RKO (cell line): ENCODE results near the gene NPLOC4.

Experiments used
- DNase-seq: peaks from one replicate; pipeline ENCODE4 v3.0.0-alpha.2; 2016; ENCODE audit warnings: low spot score

Gene NPLOC4

DNA sequence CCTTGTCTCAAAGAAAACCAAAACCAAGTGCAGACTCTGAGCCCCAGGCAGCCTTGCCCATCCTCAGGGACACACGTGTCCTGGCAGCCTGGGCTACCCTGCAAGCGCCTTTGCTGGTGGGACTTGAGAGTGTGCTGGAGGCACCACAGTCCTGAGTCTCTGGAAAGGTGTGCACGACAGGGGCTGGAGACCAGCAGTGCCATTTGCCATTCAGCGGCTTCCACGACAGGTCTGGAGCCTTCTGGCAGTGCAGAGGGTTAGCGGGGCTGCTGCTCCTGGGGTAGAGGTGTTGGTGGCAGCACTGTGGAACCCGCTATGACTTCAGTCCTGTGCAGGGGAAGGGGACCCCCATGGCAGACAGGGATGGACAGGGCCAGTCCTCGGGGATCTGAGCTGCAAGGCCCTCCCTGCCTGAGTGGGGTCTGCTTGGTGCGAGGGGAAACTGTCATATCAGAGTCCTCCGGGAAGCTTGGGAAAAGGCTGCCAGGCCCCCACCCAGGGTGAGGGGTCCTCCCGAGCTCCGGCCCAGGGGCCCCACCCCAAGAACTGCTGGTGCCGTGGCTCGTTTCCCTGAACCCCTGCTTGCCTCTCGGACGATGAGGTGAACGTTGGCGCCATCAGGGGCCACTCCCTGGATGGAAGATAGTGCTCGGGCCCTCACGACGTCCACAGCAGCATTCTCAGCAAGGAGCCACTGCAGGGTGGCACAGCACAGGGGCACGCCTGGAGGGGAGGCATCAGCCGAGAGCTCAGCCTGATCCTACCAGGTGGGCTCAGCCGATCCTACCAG is 91.6 kb downstream of the NPLOC4 start:
- DNase-seq = no peak

GRCh38 chr17:81544281-81544974 is 92.5 kb downstream of the NPLOC4 start:
- DNase-seq = no peak

- DNase-seq = no peak
Observed at GRCh38 chr17:81543756-81544155, 93.2 kb downstream of the NPLOC4 start.

DNA sequence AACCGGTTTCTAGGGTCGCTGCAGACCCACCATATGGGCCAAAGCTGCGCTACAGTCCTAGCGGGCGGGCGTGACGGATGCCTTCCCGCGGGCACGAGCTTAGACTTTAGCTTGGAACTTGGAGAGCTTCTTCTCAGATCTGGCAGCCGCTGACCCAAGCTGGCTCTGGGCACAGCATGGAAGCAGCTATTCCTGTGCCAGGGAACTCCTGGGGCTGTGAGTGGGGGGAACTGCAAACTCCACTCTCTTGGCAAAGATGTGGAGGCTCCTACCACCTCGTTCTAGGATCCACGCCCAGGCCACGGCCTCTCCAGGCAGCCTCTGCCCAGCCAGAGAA is 93.6 kb downstream of the NPLOC4 start:
- no peak for DNase-seq

DNA sequence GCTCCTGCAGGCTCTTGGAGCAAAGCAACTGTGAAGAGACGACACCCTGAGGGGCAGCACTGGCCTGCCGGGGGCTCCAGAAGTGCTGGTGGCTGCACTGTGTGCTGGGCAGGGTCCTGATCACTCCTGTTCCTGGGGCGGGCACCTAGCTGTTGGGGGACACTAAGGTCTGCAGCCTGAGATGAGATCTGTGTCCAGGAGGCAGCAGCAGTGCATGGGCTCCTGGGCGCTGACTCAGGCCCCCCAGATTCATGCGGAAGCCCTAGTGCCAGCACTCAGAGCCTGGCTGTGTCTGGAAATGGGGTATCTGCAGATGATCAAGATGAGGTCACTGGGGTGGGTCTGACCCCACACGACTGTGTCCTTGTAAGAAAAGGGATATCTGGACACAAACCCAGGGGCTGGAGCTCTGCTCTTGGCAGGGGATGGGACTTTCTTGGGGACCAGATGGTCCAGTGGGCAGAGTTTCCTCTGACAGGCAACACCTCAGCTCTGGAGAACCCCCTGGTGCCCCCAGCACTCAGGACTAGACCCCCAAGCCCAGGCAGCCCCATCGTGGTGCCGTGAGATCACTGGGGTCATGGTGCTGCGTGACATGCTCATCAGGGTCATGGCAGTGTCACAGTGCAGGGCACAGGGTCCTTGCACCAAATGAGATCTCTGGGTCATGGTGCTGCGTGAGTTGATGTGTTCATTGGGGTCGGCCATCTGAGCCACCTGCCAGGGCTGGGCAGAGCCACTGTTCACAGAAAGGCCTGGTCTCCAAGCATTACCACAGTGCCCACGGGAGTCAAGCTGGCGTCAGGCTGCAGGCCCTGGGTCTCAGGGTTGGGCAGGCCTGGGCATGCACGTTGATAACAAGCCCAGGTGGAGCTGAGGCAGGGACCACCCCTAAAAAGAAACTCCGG is 94.2 kb downstream of the NPLOC4 start:
- DNase-seq = no peak

DNA sequence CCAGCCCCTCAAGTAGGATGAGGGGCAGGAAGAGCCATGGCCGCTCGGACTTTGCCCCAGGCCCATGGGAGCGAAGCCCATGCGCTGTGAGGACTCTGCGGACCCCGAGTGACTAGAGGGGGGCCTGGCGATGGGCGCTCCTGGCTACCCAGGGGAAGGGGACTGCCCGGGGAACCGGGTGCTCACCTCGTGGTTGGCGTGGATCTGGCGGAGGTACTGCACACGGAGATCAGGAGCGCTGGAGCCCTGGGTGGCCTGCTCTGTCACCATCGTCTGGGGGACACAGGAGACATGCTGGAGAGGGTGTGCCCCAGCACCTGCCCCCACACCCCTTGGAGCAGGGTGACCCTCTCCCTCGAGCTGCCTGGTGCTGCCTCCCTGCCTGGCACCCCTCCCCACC is 95.8 kb downstream of the NPLOC4 start:
- no peak for DNase-seq

DNA sequence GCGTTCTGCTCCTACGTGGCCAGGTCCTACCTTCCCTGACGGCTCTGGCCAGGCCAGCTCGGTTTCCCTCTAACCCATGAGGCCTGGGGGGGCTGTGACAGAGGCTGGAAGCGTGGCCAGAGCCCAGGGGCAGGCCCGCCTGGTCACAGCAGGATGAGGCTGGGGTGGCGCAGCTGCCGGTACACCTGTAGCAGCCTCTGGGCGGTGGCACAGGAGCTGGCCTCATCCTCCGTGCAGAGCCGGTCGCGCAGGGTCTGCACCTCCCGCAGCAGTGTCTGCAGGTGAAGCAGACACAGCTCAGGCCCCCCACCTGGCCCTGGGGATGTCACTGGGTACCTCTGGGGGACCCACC is 96.3 kb downstream of the NPLOC4 start:
- DNase-seq = no peak

GRCh38 chr17:81539961-81540675 is 96.8 kb downstream of the NPLOC4 start:
- no peak for DNase-seq

DNA sequence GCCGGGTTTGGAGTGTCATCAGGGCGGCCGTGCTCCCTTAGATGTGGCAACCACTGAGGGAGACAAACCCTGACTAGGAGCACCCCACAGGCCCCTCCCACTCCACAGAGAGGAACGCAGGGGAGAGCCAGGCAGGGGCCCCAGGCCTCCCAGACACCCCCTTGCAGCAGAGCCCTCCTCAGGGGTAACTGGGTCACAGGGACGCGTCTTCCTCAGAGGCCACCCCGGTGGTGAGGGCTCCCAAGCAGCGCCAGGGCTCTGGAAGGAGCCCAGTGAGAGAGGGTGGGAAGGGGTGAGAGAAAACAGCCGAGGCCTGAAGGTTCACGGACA is 97.4 kb downstream of the NPLOC4 start:
- no peak for DNase-seq

DNA sequence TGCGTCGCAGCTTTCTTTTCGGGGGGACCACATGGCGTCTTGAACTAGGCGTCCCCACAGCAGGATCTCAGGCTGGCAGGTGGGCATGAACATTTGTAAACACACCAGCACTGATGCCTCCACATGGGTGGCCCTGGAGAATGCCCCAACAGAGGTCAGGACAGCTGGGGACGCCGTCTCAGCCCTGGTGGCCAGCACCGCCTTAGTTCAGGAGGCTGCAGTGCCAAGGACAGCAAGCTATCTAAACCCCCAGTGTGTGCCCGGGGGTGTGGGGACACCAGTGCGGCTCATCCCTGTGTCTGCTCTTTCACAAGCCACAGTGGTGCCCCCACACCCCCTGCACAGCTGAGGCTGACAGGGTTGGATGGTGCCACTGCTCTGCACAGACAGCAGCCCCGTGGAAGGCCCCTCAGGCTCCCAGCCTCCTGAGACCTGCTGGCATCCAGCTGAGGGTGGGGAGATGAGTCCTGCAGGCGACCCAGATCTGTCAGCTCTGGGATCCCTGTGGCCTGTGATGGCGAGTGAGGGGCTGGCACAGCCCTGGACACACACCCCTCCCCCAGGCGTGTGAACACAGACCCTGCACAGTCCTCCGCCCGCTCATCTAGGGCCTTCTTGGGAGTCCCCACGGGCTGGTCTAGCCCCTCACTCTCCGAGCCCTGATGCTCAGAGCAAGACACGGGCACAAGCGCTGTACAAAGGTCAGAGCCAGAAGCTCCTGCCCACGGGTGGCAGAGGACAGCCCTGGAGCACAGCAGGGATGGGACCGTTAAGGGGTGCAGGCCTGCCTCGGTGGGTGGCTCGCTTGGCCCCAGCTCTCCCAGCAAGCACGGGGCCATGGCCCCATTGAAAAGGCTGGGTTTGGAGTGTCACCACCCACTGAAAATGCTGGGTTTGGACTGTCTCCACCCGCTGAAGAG is 98.0 kb downstream of the NPLOC4 start:
- no peak for DNase-seq

DNA sequence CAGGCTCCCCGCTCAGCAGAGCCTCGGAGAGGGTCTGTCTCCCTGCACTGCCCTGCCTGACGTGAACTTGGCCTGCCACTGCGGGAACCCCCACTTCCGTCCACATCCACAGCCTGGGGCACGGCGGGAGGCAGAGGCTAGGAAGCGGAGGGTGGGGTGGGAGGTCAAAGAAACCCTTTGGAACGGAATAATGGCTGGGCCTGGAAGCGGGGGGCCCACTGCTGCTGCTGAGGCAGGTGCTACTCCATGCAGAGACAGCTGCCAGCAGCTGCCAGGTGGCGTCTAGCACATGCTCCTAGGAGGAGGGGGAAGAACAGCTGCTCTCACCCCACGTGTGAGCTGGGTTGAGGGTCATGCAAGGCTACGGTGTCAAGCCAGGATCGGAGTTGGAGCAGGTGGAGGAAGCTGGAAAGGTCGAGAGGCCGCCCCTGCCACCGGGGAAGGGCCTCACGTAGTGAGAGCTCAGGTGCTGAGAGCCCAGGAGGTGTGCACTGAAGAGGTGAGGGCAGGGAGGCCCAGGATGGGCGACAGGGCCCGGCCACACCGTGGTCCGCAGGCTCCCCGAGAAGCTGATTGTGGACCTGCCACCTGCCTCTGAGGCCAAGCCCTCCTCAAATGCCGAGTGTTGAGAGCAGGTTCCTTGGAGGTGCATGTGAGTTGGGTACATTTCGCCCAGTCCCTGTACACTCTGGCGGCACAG is 98.9 kb downstream of the NPLOC4 start:
- DNase-seq = no peak

DNA sequence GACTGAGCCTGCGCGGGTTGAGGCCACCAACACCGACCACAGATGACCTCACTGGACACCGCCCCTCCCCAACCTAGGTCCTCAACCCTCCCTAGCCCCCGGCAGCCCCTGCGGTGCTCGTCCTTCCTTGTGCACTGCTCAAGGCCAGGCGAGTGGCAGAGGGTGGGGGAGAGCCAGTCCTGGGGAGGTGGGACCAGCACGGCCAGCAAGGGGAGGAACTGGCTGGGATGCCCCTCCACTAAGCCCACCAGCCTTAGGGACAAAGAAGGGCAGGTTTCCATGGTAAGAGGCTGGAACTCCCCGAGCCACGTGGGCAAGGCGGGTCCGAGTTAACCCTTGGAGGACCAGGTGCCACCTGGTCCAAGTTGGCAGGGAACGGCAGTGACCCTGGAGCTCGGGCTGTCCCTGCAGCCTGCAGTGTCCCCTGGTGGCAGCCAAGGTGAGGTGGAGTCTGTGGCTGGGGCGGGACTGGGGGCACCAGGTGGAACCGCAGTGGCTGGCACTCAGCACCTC is 99.5 kb downstream of the NPLOC4 start:
- no peak for DNase-seq

DNA sequence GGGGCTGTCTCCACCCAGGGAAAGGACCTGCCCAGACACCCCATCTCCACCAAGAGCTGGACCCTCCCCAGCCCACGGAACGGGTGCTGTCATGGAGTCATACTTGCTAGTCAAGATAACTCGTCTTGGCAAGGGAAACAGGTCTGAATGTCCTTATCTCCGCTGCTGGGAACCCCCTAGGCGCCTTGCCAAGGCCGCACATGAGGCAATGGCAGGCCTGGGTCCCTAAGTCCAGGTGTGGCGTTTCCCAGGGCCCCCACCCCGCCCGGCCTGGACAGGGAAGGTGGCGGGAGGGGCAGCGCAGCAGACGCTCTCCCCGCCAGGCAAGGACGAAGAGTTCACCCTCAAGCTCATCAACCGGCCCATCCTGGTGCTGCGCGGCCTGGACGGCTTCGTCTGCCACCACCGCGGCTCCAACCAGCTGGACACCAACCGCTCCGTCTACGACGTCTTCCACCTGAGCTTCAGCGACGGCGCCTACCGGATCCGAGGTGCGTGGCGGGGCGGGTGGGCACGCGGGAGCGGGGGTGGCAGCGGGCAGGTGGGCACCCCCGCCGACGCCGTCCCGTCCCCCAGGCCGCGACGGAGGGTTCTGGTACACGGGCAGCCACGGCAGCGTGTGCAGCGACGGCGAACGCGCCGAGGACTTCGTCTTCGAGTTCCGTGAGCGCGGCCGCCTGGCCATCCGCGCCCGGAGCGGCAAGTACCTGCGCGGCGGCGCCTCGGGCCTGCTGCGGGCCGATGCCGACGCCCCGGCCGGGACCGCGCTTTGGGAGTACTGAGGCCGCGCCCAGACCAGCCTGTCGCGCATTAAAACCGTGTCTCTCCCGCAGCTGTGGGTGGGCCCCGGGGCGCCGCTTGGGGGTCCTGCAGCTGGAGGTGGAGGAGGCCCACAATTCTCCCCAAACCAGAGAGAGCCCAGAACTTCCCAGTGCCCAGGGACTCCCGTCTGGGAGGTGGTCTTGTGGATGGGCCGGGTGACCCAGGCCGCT is 100.3 kb downstream of the NPLOC4 start:
- no peak for DNase-seq

DNA sequence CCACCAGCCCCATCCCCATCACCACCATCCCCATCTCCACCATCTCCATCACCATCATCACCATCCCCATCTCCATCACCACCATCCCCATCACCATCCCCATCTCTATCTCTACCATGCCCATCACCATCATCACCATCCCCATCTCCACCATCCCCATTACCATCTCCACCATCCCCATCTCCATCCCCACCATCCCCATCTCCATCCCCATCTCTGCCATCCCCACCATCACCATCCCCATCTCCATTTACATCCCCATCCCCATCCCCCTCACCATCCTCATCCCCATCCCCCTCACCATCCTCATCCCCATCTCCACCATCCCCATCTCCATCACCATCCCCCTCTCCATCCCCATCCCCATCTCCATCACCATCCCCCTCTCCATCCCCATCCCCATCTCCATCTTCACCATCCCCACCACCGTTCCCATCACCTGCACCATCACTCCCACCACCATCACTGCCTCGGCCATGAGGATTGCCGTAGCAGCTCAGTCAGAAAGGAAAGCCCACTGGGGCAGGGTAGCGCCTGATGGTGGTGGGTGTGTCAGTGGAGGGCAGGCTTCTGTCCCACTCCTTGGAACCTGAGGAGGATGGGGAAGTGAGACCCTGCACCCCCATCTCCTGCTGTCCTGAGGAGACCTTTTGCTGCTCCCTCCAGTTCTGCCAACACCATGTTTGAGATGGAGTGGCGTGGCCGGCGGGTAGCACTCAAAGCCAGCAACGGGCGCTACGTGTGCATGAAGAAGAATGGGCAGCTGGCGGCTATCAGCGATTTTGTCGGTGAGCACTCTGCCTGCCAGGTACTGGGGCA is 101.2 kb downstream of the NPLOC4 start:
- no peak for DNase-seq

DNA sequence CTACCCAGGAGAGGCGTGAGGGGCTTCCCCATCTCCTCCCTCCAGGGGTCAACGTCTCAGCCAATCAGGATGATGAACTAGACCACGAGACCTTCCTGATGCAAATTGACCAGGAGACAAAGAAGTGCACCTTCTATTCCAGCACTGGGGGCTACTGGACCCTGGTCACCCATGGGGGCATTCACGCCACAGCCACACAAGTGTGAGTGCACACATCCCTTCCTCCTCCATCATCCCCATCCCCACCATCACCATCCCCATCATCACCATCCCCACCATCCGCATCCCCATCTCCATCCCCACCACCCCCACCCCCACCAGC is 101.9 kb downstream of the NPLOC4 start:
- DNase-seq = no peak

- DNase-seq = no peak
Observed at GRCh38 chr17:81534157-81535006, 102.5 kb downstream of the NPLOC4 start.

DNA sequence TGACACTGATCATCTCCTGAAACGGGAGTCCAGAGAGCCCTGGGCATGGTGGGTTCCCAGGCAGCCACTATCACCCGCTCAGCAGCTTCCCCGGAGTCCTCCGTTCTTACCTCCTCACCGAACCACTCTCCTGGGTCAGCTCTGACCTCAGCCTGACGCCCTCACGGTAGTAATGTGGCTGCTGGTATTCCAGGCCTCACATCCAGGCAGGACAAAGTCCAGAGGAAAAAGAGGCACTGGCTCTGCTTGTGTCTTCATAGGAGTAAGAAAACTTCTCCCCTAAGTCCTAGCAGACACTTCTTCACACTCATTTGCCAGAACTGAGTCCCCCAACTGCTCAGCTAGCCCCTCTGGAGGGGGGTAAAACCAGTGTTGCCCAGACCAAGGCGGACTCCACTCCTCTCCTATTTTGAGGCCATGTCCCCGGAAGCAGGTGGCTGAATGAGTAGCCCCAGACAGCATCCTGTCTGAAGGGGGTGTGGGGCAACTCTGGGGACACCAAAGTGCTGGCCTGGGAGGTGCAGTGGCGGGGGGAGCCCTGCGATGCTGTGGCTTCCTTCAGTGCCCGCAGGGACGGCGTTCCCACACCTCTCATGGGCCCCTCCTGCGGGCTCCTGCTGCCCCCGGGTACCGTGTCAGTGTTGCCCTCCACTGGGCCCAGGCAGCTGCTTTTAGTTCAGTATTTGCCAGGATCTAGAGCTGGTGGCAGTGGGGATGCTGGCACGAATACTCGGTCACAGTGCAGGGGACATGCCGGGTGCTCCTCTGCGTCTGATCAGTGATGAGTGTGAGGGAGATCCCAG is 103.4 kb downstream of the NPLOC4 start:
- peak; percentile 38 for DNase-seq
